Kasumi-1 (cell line): Measurements from ENCODE around the gene ANKRD39.
A peak's percentile ranks its signal among the peaks of the same experiment; 100 is the strongest.
"Not testable (repeated sequence)": the region's sequence is repeated elsewhere in the genome, so short reads cannot be mapped to it uniquely, and the experiment has no call there.

Experiments used
- DNase-seq, 2 experiments: peaks; one replicate each; lab custom pipeline; 2025; lab: John Stamatoyannopoulos, UW

The ANKRD39 gene

GRCh38 chr2:96870626-96871255 is 12.9 kb upstream of the ANKRD39 start:
- DNase-seq = no peak

GRCh38 chr2:96869822-96870625 is 12.2 kb upstream of the ANKRD39 start, which contains the start of gene SEMA4C:
TSS of gene SEMA4C (minus strand) at chr2:96870080. CDS start at chr2:96867886, 2,194 bp downstream.
- no peak for DNase-seq

DNA sequence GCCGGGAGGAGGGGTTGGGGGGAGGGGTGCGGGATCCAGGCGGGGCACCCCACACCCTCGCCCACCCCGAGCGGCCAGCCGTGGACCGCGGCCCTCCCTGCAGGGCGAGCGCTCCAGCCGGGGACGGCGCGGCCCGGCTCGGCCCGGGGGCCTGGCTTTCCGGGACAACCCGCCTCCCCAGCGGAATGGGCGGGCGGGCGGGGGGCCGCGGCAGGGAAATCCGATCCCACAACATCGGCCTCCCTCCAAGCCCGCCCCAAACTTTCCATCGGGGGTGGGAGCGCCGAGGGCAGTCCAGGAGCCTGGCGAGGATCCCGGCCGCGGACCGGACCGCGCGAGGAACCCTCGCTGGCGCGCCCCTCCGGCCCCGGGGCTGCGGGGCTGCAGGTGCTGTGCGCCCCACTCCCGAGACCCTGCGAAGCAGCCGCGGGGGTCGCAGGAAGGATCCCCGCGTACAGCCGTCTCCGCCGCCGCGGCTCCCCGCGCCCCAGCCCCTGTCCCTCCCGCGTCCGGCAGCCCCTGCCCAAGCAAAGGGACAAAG is 11.5 kb upstream of the ANKRD39 start:
- no peak for DNase-seq

DNA sequence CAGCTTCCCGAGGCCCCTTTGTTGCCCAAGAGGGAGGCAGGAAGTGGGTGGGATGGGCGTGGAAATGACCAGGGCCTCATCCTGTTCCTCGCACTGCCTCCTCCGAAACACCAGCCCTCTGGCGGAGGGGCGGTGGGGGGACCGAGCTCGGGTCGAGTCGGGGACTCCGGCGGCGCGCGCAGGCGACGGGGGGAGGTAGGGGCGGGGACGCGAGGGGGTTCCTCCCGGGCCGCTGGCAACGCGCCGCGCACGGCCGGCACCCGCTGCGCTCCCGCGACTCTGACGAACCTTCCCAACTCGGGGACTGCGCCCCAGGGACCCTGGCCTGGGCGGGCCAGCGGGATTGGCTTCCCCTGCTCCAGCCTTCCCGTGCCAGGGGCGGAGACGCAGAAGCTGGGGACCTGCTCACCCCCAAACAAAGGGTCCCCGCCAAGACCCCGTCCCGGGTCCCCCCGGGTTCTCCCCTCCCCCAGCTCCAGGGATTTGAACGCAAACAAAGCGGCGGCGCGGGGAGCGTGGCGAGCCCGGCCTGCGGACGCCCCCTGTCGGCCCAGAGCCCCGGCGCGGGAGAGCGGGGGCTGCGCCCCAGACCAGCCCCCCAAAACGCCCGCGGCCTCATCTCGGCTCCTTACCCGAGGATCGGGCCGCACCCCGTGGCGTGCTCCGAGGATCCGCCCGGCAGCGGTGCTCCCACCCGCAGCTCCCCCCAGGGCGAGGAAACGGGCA is 10.9 kb upstream of the ANKRD39 start:
- DNase-seq = peak; percentile 54 to 69

GRCh38 chr2:96867756-96868554 is 10.1 kb upstream of the ANKRD39 start:
- DNase-seq = no peak

GRCh38 chr2:96866986-96867755 is 9.4 kb upstream of the ANKRD39 start:
- no peak for DNase-seq

- no peak for DNase-seq
These were observed 8.8 kb upstream of the ANKRD39 start for GRCh38 chr2:96866586-96866985.

- DNase-seq = no peak
These were observed 8.3 kb upstream of the ANKRD39 start for GRCh38 chr2:96866149-96866548.

- DNase-seq = no peak
These were observed 7.8 kb upstream of the ANKRD39 start for GRCh38 chr2:96865654-96866053.

DNA sequence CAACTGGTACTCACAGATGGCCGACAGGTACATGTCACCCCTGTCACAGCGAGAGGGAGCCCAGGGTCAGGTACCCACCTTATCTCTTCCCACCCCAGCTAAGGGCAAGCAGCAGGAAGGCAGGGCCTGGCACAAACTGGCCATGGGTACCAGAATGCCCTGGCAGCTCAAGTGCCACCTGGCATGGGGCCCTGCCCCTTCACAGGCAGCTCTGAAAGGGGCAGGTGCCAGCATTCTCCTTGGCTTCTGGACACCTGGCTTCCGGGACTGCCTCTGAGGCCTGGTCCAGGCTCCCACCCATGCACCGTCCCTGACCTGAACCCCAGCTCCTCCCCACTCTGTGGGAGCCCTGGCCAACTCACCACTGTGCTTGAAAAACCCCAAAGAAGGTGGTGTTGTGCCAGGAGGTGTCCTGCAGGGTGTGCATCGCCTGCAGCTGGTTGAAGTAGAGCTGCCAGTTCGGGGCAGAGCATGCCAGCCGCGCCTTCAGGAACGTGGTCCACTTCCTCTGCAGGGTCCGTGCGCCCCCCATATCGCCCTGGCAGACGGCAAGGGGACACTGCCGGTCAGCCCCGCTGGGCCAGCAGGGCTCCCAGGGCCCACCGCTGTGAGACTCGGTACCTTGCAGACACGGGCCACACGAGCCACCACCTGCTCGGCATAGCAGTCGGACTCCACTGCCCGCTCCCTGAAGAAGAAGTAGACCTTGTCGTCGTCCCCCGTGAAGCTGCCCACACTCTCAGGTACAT is 6.7 kb upstream of the ANKRD39 start:
- DNase-seq = no peak

- no peak for DNase-seq
These were observed 5.9 kb upstream of the ANKRD39 start for GRCh38 chr2:96863575-96864342.

- not testable (repeated sequence) for DNase-seq
These were observed 5.2 kb upstream of the ANKRD39 start for GRCh38 chr2:96863056-96863455.

DNA sequence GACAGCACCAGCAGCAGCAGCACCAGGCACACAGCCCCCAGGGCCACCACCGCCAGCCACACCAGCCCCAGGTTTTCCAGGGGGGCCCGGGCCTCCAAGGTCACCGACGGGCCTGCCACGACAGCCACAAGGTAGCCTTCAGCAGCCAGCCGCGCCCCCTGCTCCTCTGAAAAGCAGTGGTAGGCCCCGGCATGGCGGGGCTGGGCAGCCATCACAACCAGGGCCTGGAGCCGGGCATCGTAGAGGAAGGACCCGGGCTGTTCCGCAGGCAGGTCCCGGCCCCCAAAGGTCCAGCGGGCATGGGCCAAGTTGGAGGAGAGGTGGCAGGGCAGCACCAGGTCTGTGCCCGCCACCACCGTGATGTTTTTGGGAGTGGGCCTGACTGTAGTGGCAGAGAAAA is 3.3 kb upstream of the ANKRD39 start:
- DNase-seq = no peak

GRCh38 chr2:96860065-96861029 is 2.5 kb upstream of the ANKRD39 start:
- DNase-seq = no peak

- DNase-seq = no peak
These were observed 1.9 kb upstream of the ANKRD39 start for GRCh38 chr2:96859681-96860064.

- DNase-seq = no peak
These were observed 1.4 kb upstream of the ANKRD39 start for GRCh38 chr2:96859099-96859649.

DNA sequence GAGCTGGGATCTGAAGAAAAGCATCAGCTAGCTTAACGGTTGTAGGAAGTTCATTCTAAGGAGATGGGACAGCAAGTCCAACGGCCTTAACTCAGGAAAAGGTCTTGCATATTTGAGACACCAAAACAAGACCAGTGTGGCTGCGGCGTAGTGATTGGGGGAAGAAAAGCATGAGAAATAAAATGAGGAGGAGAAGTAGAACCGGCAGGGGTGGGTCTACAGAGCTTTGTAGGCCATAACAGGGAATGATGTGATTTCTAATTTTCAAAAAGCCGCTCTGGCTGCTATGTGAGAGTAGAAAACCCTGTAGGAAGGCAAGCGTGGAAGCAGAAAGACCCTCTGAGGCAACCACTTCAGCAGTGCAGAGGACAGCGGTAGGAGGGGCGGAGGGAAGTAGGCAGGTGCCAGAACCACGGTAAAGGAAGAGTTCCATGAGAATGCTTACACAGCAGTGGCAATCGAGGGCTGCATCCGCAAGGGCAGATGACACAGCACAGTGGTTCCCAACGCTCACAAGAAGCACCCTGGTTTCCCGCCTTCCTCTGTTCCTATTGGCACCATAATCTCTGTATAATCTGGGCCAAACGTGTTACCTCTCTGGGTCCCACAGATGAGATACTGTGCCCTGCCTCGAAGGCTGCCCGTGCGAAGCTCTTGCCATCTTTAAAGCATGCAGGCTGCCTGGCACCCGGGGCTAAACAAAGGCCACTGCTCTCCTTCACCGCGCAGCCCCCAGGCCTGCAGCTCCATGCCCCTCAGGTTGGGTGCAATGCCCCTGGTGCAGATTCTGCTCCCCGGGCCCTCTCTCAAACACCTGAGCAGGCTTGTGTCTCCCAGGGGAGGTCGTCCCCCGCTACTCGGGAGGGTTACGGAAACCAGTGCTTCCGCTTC is 795 bp downstream of the ANKRD39 start:
- DNase-seq = peak in 1 of 2 experiments; percentile 18
